Measurements from ENCODE around the gene FLAD1. TPM values are rescaled to one million over a fixed set of nuclear protein-coding genes. Genes with fewer than 3 reads are reported as not detected.
A peak's percentile ranks its signal among the peaks of the same experiment; 100 is the strongest.

FLAD1 gene
- total RNA-seq, 1 donor from 2014 or later = 51.5 TPM

- H3K9me3 ChIP-seq (ENCODE audit: insufficient read depth, low read depth, low read length) = no peaks in the 10 kb centered on the region
- Mint-ChIP-seq H3K4me3 (ENCODE audit: unreplicated experiment) (peak overlapping the region; percentile 98), H3K27ac (ENCODE audit: unreplicated experiment) (peak overlapping the region; percentile 99), H3K4me1 (ENCODE audit: low read depth, unreplicated experiment) (peaks cover 17% of the 10 kb centered on the region), H3K9me3 (ENCODE audit: unreplicated experiment) (no peaks in the 10 kb centered on the region), H3K27me3 (ENCODE audit: low read depth, unreplicated experiment) (no peaks in the 10 kb centered on the region), H3K36me3 (ENCODE audit: low read depth, unreplicated experiment) (peaks cover 2% of the 10 kb centered on the region)
- peak overlapping the region; percentile 100 for H3K27ac ChIP-seq (ENCODE audit: low read depth, low read length)
- no peak for DNase-seq (ENCODE audit: low read depth)
- H3K4me3 ChIP-seq (ENCODE audit: insufficient read depth, low read depth, low read length) = peak overlapping the region; percentile 77
- H3K4me1 ChIP-seq (ENCODE audit: insufficient read depth, low read length) = peaks cover 23% of the 10 kb centered on the region
- H2AFZ ChIP-seq (ENCODE audit: low read depth, low read length) = peak overlapping the region; percentile 99
- peak overlapping the region; percentile 89 for H3K4me2 ChIP-seq (ENCODE audit: low read length)
- FAIRE-seq = no peak
- no peak for TF ChIP-seq EZH2 (IDR thresholded peaks at IDR 0.05; ENCODE audit: insufficient read depth, low read length)
- no peak for TF ChIP-seq CTCF (IDR thresholded peaks at IDR 0.05; ENCODE audit: insufficient read depth, low read depth, low read length)
- H3K79me2 ChIP-seq (ENCODE audit: insufficient read depth, low read length) = peaks cover 4% of the 10 kb centered on the region
- no peaks in the 10 kb centered on the region for H3K36me3 ChIP-seq (ENCODE audit: insufficient read depth, low read length)
- no peaks in the 10 kb centered on the region for H4K20me1 ChIP-seq (ENCODE audit: insufficient read depth, low read length)
- no peaks in the 10 kb centered on the region for H3K27me3 ChIP-seq (ENCODE audit: insufficient read depth, low read length)
- peak overlapping the region; percentile 97 for H3K9ac ChIP-seq (ENCODE audit: low read length)
Measured at GRCh38 chr1:154935749-154936554, 47.2 kb upstream of the FLAD1 start.

GRCh38 chr1:154936555-154937084, 46.5 kb upstream of the FLAD1 start, which contains the start of gene PMVK:
Gene PMVK, minus strand, starts transcription at chr1:154936719. Its CDS starts 34 bp downstream, at chr1:154936685.
- Histone ChIP-seq H3K4me2 (ENCODE audit: low read length) (peak within 1 kb of the TSS; percentile 89), H3K9me3 (ENCODE audit: insufficient read depth, low read depth, low read length) (no peaks in the 10 kb centered on the region), H3K27me3 (ENCODE audit: insufficient read depth, low read length) (no peaks in the 10 kb centered on the region), H2AFZ (ENCODE audit: low read depth, low read length) (peak within 1 kb of the TSS; percentile 99), H3K4me1 (ENCODE audit: insufficient read depth, low read length) (peaks cover 23% of the 10 kb centered on the region), H3K27ac (ENCODE audit: low read depth, low read length) (peak within 1 kb of the TSS; percentile 100), H3K9ac (ENCODE audit: low read length) (peak within 1 kb of the TSS; percentile 97), H4K20me1 (ENCODE audit: insufficient read depth, low read length) (no peaks in the 10 kb centered on the region), H3K4me3 (ENCODE audit: insufficient read depth, low read depth, low read length) (peak within 1 kb of the TSS; percentile 77), H3K36me3 (ENCODE audit: insufficient read depth, low read length) (no peaks in the 10 kb centered on the region), H3K79me2 (ENCODE audit: insufficient read depth, low read length) (peaks cover 4% of the 10 kb centered on the region)
- no peak for FAIRE-seq
- H3K27ac Mint-ChIP-seq (ENCODE audit: unreplicated experiment) = peak within 1 kb of the TSS; percentile 99
- H3K4me1 Mint-ChIP-seq (ENCODE audit: low read depth, unreplicated experiment) = peaks cover 22% of the 10 kb centered on the region
- TF ChIP-seq CTCF (IDR thresholded peaks at IDR 0.05; ENCODE audit: insufficient read depth, low read depth, low read length) = no peak
- TF ChIP-seq EZH2 (IDR thresholded peaks at IDR 0.05; ENCODE audit: insufficient read depth, low read length) = no peak
- H3K4me3 Mint-ChIP-seq (ENCODE audit: unreplicated experiment) = peak within 1 kb of the TSS; percentile 98
- H3K9me3 Mint-ChIP-seq (ENCODE audit: unreplicated experiment) = no peaks in the 10 kb centered on the region
- peak; percentile 95 for DNase-seq (ENCODE audit: low read depth)
- H3K27me3 Mint-ChIP-seq (ENCODE audit: low read depth, unreplicated experiment) = no peaks in the 10 kb centered on the region
- peaks cover 2% of the 10 kb centered on the region for H3K36me3 Mint-ChIP-seq (ENCODE audit: low read depth, unreplicated experiment)
